HG03135 (cell line): Measurements from ENCODE around the gene ACADVL.
"Not testable (repeated sequence)": the region's sequence is repeated elsewhere in the genome, so short reads cannot be mapped to it uniquely, and the experiment has no call there.

Experiments
- ATAC-seq: cut with Tn5 transposase; IDR thresholded peaks from one replicate; pipeline ENCODE4 v1.9.1; 2021; ENCODE audit warnings: mild to moderate bottlenecking, moderate library complexity; ENCODE audit not compliant: unreplicated experiment

Gene ACADVL

GRCh38 chr17:7219812-7220592 lies at the start of gene ACADVL, which contains the start of gene DLG4:
Gene ACADVL, plus strand, starts transcription at chr17:7219938. Its CDS starts 47 bp downstream, at chr17:7219985.
Gene DLG4, minus strand, starts transcription at chr17:7219836.
- ATAC-seq, result peak; percentile 57

GRCh38 chr17:7172522-7173191 lies 47.1 kb upstream of the ACADVL start:
- ATAC-seq, result not testable (repeated sequence)

- ATAC-seq, result no peak
Measured at GRCh38 chr17:7173687-7174602, 45.8 kb upstream of the ACADVL start.

GRCh38 chr17:7174603-7175326 lies 45.0 kb upstream of the ACADVL start:
- ATAC-seq, result no peak

- no peak for ATAC-seq
Measured at GRCh38 chr17:7175330-7175733, 44.4 kb upstream of the ACADVL start.

GRCh38 chr17:7176107-7176840 lies 43.5 kb upstream of the ACADVL start:
- no peak for ATAC-seq

- no peak for ATAC-seq
Measured at GRCh38 chr17:7176841-7177190, 42.9 kb upstream of the ACADVL start.

- no peak for ATAC-seq
Measured at GRCh38 chr17:7177191-7177953, 42.4 kb upstream of the ACADVL start.

- ATAC-seq, result no peak
Measured at GRCh38 chr17:7177954-7178477, 41.7 kb upstream of the ACADVL start.

GRCh38 chr17:7178973-7179316 lies 40.8 kb upstream of the ACADVL start:
- no peak for ATAC-seq

GRCh38 chr17:7179317-7180254 lies 40.2 kb upstream of the ACADVL start, which contains the start of gene ASGR1:
Gene ASGR1, minus strand, starts transcription at chr17:7179370. Its CDS starts 807 bp downstream, at chr17:7178563.
- ATAC-seq, result no peak

GRCh38 chr17:7182101-7182500 lies 37.6 kb upstream of the ACADVL start:
- not testable (repeated sequence) for ATAC-seq

GRCh38 chr17:7183433-7184090 lies 36.2 kb upstream of the ACADVL start:
- ATAC-seq, result no peak

GRCh38 chr17:7184091-7184488 lies 35.6 kb upstream of the ACADVL start:
- no peak for ATAC-seq

GRCh38 chr17:7184647-7185046 lies 35.1 kb upstream of the ACADVL start:
- no peak for ATAC-seq

- no peak for ATAC-seq
Measured at GRCh38 chr17:7186241-7186640, 33.5 kb upstream of the ACADVL start.

- ATAC-seq, result no peak
Measured at GRCh38 chr17:7190276-7190917, 29.3 kb upstream of the ACADVL start.
